Ascending aorta (tissue), 2 donors: ENCODE results near the gene KIAA0753. TPM values are rescaled to one million over a fixed set of nuclear protein-coding genes. Genes with fewer than 3 reads are reported as not detected.

Source experiments
- DNase-seq, 2 donors: peaks; one replicate each; pipeline ENCODE4 v3.0.0-alpha.2; 2019; ENCODE audit warnings: low spot score in 2 of 2
- H3K27ac ChIP-seq, 2 donors: fragments of 200-600 bp; sonication (generic); one replicate each; pipeline ENCODE4 v1.5.1; 2016 to 2017; ENCODE audit warnings: mild to moderate bottlenecking in 1 of 2
- H3K27me3 ChIP-seq: fragments of 200-600 bp; sonication (generic); one replicate; pipeline ENCODE4 v1.5.1; 2017
- H3K36me3 ChIP-seq, 2 donors: fragments of 200-600 bp; sonication (generic); one replicate each; pipeline ENCODE4 v1.5.1; 2016
- H3K4me1 ChIP-seq, 2 donors: fragments of 200-600 bp; sonication (generic); one replicate each; pipeline ENCODE4 v1.5.1; 2016 to 2017; ENCODE audit warnings: mild to moderate bottlenecking in 1 of 2
- H3K4me3 ChIP-seq, 2 donors: fragments of 200-600 bp; sonication (generic); one replicate each; pipeline ENCODE4 v1.5.1; 2016 to 2017; ENCODE audit warnings: mild to moderate bottlenecking in 1 of 2
- H3K9me3 ChIP-seq, 2 donors: fragments of 200-600 bp; sonication (generic); one replicate each; pipeline ENCODE4 v1.5.1; 2016
- intact Hi-C: fragments of 100-400 bp; cut with DNase I; formaldehyde crosslinking; loops from one replicate; pipeline ENCODE4 v1.15.1; 2023
- total RNA-seq: library from RNA; depleted of rRNA; stranded (reverse); fragments of >200 nt; gene quantifications from one replicate; pipeline ENCODE4 v1.1.0, GENCODE V29; 2016
- TF ChIP-seq, protein P1 (sequence below), 3 experiments: fragments of 200-600 bp in 2 of 3; fragments of 450-650 bp in 1 of 3; sonication (generic) in 2 of 3; IDR thresholded peaks; one replicate each; pipeline ENCODE4 v1.5.1; 2016 to 2019; ENCODE audit warnings: antibody characterized with exemption in 3 of 3, mild to moderate bottlenecking in 1 of 3, moderate library complexity in 1 of 3

The KIAA0753 gene
- total RNA-seq, 1 donor from 2014 or later, result 2.9 TPM

DNA sequence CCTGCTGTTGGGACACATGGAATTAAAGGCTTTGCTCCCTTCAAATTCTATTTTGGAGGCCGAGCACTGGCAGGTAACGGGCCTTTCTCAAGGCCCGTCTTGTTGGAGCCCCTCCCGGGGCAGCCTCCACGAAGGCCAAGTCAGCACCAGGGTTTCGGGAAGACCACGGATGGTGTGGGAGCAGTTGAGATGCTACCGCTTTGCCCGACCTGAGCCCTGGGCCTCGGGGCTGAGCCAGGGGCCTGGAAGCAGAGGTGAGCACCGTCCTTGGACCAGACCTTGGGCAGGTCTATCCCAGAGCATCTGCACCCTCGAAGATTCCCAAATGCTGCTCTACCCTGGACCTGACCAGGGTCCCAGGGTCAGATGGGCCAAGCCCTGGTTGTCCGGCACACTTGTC is 34.1 kb upstream of the KIAA0753 start:
- Histone ChIP-seq H3K27me3 (no peaks in the 10 kb centered on the region), H3K4me1 (no peaks in the 10 kb centered on the region), H3K4me3 (no peak overlapping the region), H3K9me3 (no peaks in the 10 kb centered on the region), H3K27ac (no peak overlapping the region), H3K36me3 (no peaks in the 10 kb centered on the region)
- DNase-seq, result no peak
- intact Hi-C loops, result no loop called here
- TF ChIP-seq, protein P1, sequence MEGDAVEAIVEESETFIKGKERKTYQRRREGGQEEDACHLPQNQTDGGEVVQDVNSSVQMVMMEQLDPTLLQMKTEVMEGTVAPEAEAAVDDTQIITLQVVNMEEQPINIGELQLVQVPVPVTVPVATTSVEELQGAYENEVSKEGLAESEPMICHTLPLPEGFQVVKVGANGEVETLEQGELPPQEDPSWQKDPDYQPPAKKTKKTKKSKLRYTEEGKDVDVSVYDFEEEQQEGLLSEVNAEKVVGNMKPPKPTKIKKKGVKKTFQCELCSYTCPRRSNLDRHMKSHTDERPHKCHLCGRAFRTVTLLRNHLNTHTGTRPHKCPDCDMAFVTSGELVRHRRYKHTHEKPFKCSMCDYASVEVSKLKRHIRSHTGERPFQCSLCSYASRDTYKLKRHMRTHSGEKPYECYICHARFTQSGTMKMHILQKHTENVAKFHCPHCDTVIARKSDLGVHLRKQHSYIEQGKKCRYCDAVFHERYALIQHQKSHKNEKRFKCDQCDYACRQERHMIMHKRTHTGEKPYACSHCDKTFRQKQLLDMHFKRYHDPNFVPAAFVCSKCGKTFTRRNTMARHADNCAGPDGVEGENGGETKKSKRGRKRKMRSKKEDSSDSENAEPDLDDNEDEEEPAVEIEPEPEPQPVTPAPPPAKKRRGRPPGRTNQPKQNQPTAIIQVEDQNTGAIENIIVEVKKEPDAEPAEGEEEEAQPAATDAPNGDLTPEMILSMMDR (IDR thresholded peaks at IDR 0.05), result no peak

DNA sequence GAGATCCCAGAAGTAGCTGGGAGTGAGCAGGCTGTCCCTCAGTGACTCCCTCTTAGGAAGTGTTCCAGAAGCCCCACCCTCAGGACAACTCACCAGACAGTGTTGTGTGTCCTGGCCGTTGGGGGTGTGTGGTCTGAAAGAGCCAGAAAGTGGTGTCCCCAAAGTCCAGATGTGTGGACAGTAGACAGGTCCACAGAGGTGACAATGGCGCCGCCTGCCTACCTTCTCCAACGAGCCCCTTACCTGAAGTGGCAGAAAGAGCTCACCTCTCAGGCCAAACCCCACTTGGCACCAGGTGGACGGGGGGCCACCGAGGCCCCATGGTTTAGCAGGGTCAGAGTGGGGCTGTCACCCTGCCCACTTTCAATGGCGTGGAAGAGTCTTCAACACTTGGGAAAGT is 30.9 kb upstream of the KIAA0753 start:
- Histone ChIP-seq H3K36me3 (no peaks in the 10 kb centered on the region), H3K9me3 (no peaks in the 10 kb centered on the region), H3K4me3 (no peak overlapping the region), H3K27me3 (no peaks in the 10 kb centered on the region), H3K4me1 (no peaks in the 10 kb centered on the region), H3K27ac (no peak overlapping the region)
- TF ChIP-seq, protein P1 (IDR thresholded peaks at IDR 0.05), result no peak
- intact Hi-C loops, result no loop called here
- DNase-seq, result no peak

DNA sequence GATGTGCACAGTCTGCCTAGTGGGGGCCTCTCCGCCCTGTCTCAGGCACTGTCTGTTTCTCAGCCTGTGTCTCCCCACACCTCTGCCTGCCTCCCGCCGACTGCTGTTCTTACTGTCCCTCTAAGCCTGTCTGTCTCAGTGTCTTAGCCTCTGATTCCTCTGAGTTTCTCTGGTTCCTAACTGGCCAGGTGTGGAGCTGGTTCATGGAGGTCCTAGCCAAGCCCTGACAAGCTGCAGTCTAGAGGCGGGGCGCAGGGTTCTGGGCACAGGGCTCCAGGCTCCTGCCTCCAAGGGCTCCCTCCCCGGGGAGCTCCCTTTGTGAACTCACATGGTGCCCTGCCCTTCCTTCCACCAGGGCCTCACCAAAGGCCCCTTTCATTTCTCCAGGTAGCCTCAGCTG is 30.5 kb upstream of the KIAA0753 start:
- Histone ChIP-seq H3K4me3 (no peak overlapping the region), H3K27me3 (no peaks in the 10 kb centered on the region), H3K36me3 (no peaks in the 10 kb centered on the region), H3K9me3 (no peaks in the 10 kb centered on the region), H3K4me1 (no peaks in the 10 kb centered on the region), H3K27ac (no peak overlapping the region)
- intact Hi-C loops, result no loop called here
- TF ChIP-seq, protein P1 (IDR thresholded peaks at IDR 0.05), result no peak
- no peak for DNase-seq

DNA sequence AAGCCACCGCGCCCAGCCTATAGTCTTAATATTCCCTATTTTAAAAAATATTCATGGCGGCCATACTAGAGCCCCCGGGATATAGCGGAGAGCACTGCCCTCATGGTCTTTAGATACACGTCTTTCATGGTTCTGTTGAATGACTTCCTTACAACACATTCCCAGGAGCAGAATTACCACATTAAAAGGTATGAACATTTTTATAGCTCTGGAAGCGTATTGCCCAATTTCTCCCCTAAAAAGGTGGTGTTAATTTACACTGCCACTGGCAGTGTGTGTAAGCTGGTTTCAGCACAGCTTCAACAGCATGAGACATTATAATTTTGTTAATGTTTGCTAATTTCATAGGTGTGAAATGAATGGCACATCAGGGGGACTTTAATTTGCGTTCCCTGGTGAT is 30.1 kb upstream of the KIAA0753 start:
- H3K36me3 ChIP-seq, result no peaks in the 10 kb centered on the region
- H3K27ac ChIP-seq, result no peak overlapping the region
- H3K4me1 ChIP-seq, result no peaks in the 10 kb centered on the region
- TF ChIP-seq, protein P1 (IDR thresholded peaks at IDR 0.05), result no peak
- H3K4me3 ChIP-seq, result no peak overlapping the region
- no peak for DNase-seq
- H3K27me3 ChIP-seq, result no peaks in the 10 kb centered on the region
- intact Hi-C loops, result no loop called here
- H3K9me3 ChIP-seq, result no peaks in the 10 kb centered on the region

DNA sequence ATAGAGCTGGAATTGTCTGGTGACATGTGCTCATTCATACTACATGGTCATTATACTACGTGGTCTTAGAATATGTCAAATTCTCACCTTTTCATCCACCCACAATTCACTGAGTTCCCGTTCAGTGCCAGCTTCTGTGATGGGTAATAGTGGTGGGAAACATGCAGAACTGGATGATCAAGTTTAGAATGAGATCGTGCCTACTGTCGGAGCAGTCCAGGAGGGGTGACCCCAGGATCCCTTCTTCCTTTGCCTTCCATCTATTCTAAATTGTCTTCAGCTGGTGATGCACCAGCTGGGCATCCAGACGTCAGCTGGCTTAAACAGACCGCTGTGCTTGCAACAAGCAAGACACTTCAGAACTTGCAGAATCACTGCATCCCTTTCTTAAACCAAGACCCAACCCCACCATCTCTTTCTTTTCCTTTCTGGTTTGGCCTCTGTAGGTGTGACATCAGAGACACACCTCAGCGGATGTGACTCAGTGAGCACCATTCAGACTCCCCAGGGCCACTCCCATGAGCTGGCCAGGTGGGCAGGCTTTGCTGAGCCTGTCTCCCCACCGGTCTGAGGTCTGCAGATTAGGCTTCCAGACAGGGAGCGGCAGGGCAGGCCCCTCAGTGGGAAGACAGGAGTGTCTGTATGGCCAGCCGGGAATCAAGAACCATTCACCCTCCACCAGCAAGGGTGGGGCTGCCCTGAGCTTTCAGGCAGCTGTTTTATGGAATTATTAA is 29.1 kb upstream of the KIAA0753 start:
- H3K9me3 ChIP-seq, result no peaks in the 10 kb centered on the region
- H3K27me3 ChIP-seq, result no peaks in the 10 kb centered on the region
- no peak for DNase-seq
- H3K27ac ChIP-seq, result no peak overlapping the region
- H3K4me3 ChIP-seq, result no peak overlapping the region
- H3K36me3 ChIP-seq, result no peaks in the 10 kb centered on the region
- intact Hi-C loops, result loop anchor here (5.0 kb wide), 1 partner anchor 333 kb away; no protein-coding TSS in a partner anchor
- H3K4me1 ChIP-seq, result no peaks in the 10 kb centered on the region
- TF ChIP-seq, protein P1 (IDR thresholded peaks at IDR 0.05), result no peak
